ENCODE results near the gene MRFAP1L1. TPM values are rescaled to one million over a fixed set of nuclear protein-coding genes. Genes with fewer than 3 reads are reported as not detected.

MRFAP1L1 gene
- total and polyA plus RNA-seq, 9 of the 15 experiments (the other 6 are each of a cell fraction or from before 2014, with no cell fraction given): 37.6 to 111 (median 83.8) TPM

- TF ChIP-seq RREB1 (CRISPR knock-in tag; IDR thresholded peaks at IDR 0.05): no peak
- no peak for TF ChIP-seq SLC30A9 (CRISPR knock-in tag; IDR thresholded peaks at IDR 0.05)
- peak; percentile 76 for TF ChIP-seq SMARCE1 (IDR thresholded peaks at IDR 0.05)
- peak; percentile 54 for TF ChIP-seq LEF1 (IDR thresholded peaks at IDR 0.05)
- TF ChIP-seq CCAR2 (IDR thresholded peaks at IDR 0.05; ENCODE audit: low read depth, low read length): no peak
- TF ChIP-seq MCM5 (IDR thresholded peaks at IDR 0.05; ENCODE audit: low read depth): no peak
- no peak for TF ChIP-seq PRPF4 (IDR thresholded peaks at IDR 0.05; ENCODE audit: insufficient read depth, low read depth, low read length, poor library complexity, severe bottlenecking)
- TF ChIP-seq BACH1 (tag; IDR thresholded peaks at IDR 0.05): no peak
- no peak for TF ChIP-seq NCOA4 (IDR thresholded peaks at IDR 0.05; ENCODE audit: partially characterized antibody)
- TF ChIP-seq POLR2AphosphoS5 (IDR thresholded peaks at IDR 0.05; ENCODE audit: control insufficient read depth, insufficient read depth, low read depth, low read length): peak; percentile 27; the same call in 1 of the 2 replicates
- no peak for TF ChIP-seq ZBTB40 (IDR thresholded peaks at IDR 0.05)
- no peak for TF ChIP-seq ZBTB40 (CRISPR knock-in tag; IDR thresholded peaks at IDR 0.05)
These were observed 20.7 kb downstream of the MRFAP1L1 start (continued) for GRCh38 chr4:6688879-6689505.
